Measurements from ENCODE around the gene SLC17A1.

SLC17A1 gene

GRCh38 chr6:25874822-25875562 lies 43.1 kb upstream of the SLC17A1 start:
- H3K4me1 ChIP-seq: no peaks in the 10 kb centered on the region
- no peaks in the 10 kb centered on the region for H3K9me3 ChIP-seq
- no peaks in the 10 kb centered on the region for H3K36me3 ChIP-seq
- no peak overlapping the region for H3K4me3 ChIP-seq (ENCODE audit: low read depth, low read length)
- DNase-seq: no peak
- H3K27me3 ChIP-seq: no peaks in the 10 kb centered on the region
- TF ChIP-seq CTCF (IDR thresholded peaks at IDR 0.05; ENCODE audit: low read depth, low read length): no peak

GRCh38 chr6:25874118-25874517 lies 42.3 kb upstream of the SLC17A1 start, which contains the start of gene SLC17A3:
TSS of gene SLC17A3 (minus strand) at chr6:25874243. CDS start at chr6:25868387, 5,856 bp downstream.
- no peaks in the 10 kb centered on the region for H3K9me3 ChIP-seq
- H3K4me3 ChIP-seq (ENCODE audit: low read depth, low read length): no peak within 1 kb of the TSS
- TF ChIP-seq CTCF (IDR thresholded peaks at IDR 0.05; ENCODE audit: low read depth, low read length): no peak
- no peaks in the 10 kb centered on the region for H3K4me1 ChIP-seq
- no peaks in the 10 kb centered on the region for H3K36me3 ChIP-seq
- H3K27me3 ChIP-seq: no peaks in the 10 kb centered on the region
- DNase-seq: no peak

GRCh38 chr6:25872814-25873213 lies 41.0 kb upstream of the SLC17A1 start:
- Histone ChIP-seq H3K4me3 (ENCODE audit: low read depth, low read length) (no peak overlapping the region), H3K36me3 (no peaks in the 10 kb centered on the region), H3K27me3 (no peaks in the 10 kb centered on the region), H3K4me1 (no peaks in the 10 kb centered on the region), H3K9me3 (no peaks in the 10 kb centered on the region)
- no peak for DNase-seq
- TF ChIP-seq CTCF (IDR thresholded peaks at IDR 0.05; ENCODE audit: low read depth, low read length): no peak

GRCh38 chr6:25869840-25870239 lies 38.0 kb upstream of the SLC17A1 start:
- H3K27me3 ChIP-seq: no peaks in the 10 kb centered on the region
- no peaks in the 10 kb centered on the region for H3K4me1 ChIP-seq
- TF ChIP-seq CTCF (IDR thresholded peaks at IDR 0.05; ENCODE audit: low read depth, low read length): no peak
- no peaks in the 10 kb centered on the region for H3K9me3 ChIP-seq
- no peak for DNase-seq
- H3K36me3 ChIP-seq: no peaks in the 10 kb centered on the region
- H3K4me3 ChIP-seq (ENCODE audit: low read depth, low read length): no peak overlapping the region

- no peaks in the 10 kb centered on the region for H3K27me3 ChIP-seq
- H3K4me3 ChIP-seq (ENCODE audit: low read depth, low read length): no peak overlapping the region
- H3K9me3 ChIP-seq: no peaks in the 10 kb centered on the region
- TF ChIP-seq CTCF (IDR thresholded peaks at IDR 0.05; ENCODE audit: low read depth, low read length): no peak
- no peaks in the 10 kb centered on the region for H3K4me1 ChIP-seq
- no peaks in the 10 kb centered on the region for H3K36me3 ChIP-seq
- DNase-seq: no peak
These were observed 36.8 kb upstream of the SLC17A1 start for GRCh38 chr6:25868436-25869183.

GRCh38 chr6:25866011-25866410 lies 34.2 kb upstream of the SLC17A1 start:
- no peaks in the 10 kb centered on the region for H3K4me1 ChIP-seq
- H3K4me3 ChIP-seq (ENCODE audit: low read depth, low read length): no peak overlapping the region
- no peak for TF ChIP-seq CTCF (IDR thresholded peaks at IDR 0.05; ENCODE audit: low read depth, low read length)
- H3K27me3 ChIP-seq: no peaks in the 10 kb centered on the region
- no peaks in the 10 kb centered on the region for H3K36me3 ChIP-seq
- DNase-seq: no peak
- no peaks in the 10 kb centered on the region for H3K9me3 ChIP-seq

All from BE2C (cell line).